B cell (primary cell): Measurements from ENCODE around the gene NKX2-2. TPM values are rescaled to one million over a fixed set of nuclear protein-coding genes. Genes with fewer than 3 reads are reported as not detected.

Source experiments
- ATAC-seq: fragments of 200-7000 bp; cut with Tn5 transposase; one replicate; pipeline ENCODE4 v1.10.0; 2021; ENCODE audit warnings: low read depth, mild to moderate bottlenecking, moderate number of reproducible peaks, moderate library complexity
- CTCF ChIA-PET: fragments of 350-600 bp; sonication (Branson Sonifier 250); formaldehyde crosslinking; loops from one replicate; lab custom pipeline; 2021; ENCODE audit warnings: antibody characterized with exemption, inconsistent platforms; lab: Charles Lee
- POLR2A ChIA-PET: fragments of 350-600 bp; sonication (Branson Sonifier 250); formaldehyde crosslinking; loops from one replicate; lab custom pipeline; 2021; ENCODE audit warnings: antibody characterized with exemption; lab: Charles Lee
- DNase-seq: peaks from one replicate; pipeline ENCODE4 v3.0.0; 2013
- H2AFZ ChIP-seq: 2 replicates; pipeline ENCODE4 v1.6.1; 2012; ENCODE audit warnings: mild to moderate bottlenecking, low read depth, low read length; ENCODE audit not compliant: insufficient read depth, poor library complexity, severe bottlenecking
- H3K27ac ChIP-seq, 2 donors: 1 replicate in 1 of 2; 2 replicates in 1 of 2; pipeline ENCODE4 v1.5.1; 2012 to 2013; ENCODE audit warnings: low read length in 2 of 2, mild to moderate bottlenecking in 2 of 2, moderate library complexity in 1 of 2
- H3K27me3 ChIP-seq, 4 experiments: fragments of 200-600 bp in 1 of 4; sonication (generic) in 1 of 4; replicated peaks in 1 of 4; 1 replicate in 2 of 4; 2 replicates in 2 of 4; pipeline versions ENCODE4 v1.6.1 to v1.7.0; 2013 to 2016; ENCODE audit warnings: low read length in 3 of 4, mild to moderate bottlenecking in 2 of 4, mixed read lengths in 1 of 4, moderate library complexity in 1 of 4; ENCODE audit not compliant: insufficient read depth in 4 of 4, control insufficient read depth in 3 of 4; ENCODE audit errors: control extremely low read depth in 1 of 4
- H3K36me3 ChIP-seq, 2 experiments: replicated peaks in 1 of 2; 1 replicate in 1 of 2; 2 replicates in 1 of 2; pipeline versions ENCODE4 v1.6.1 to v1.7.1; 2013; ENCODE audit warnings: low read length in 1 of 2; ENCODE audit not compliant: insufficient read depth in 2 of 2, control insufficient read depth in 1 of 2; ENCODE audit errors: control extremely low read depth in 1 of 2, extremely low read depth in 1 of 2
- H3K4me1 ChIP-seq, 2 donors: fragments of 200-600 bp in 1 of 2; sonication (generic) in 1 of 2; 1 replicate in 1 of 2; 2 replicates in 1 of 2; pipeline versions ENCODE4 v1.5.1 to v1.6.1; 2013 to 2017; ENCODE audit warnings: low read length in 2 of 2; ENCODE audit not compliant: control insufficient read depth in 2 of 2, insufficient read depth in 2 of 2
- H3K4me2 ChIP-seq: replicated peaks from 2 replicates; pipeline ENCODE3; 2012; ENCODE audit warnings: mild to moderate bottlenecking, low read depth, low read length; ENCODE audit not compliant: poor library complexity, severe bottlenecking
- H3K4me3 ChIP-seq, 5 experiments: fragments of 200-600 bp in 1 of 5; sonication (generic) in 1 of 5; 1 replicate in 3 of 5; 2 replicates in 2 of 5; pipeline versions ENCODE4 v1.5.1 to v1.7.0; 2011 to 2016; ENCODE audit warnings: low read length in 4 of 5, mild to moderate bottlenecking in 4 of 5, low read depth in 2 of 5, control low read depth in 1 of 5, moderate library complexity in 1 of 5; ENCODE audit not compliant: insufficient read depth in 1 of 5; ENCODE audit errors: control extremely low read depth in 1 of 5, extremely low read depth in 1 of 5
- H3K79me2 ChIP-seq: fragments of 200-600 bp; sonication (generic); one replicate; pipeline ENCODE4 v1.6.0; 2016; ENCODE audit warnings: low read length; ENCODE audit not compliant: control insufficient read depth, insufficient read depth
- H3K9ac ChIP-seq: fragments of 200-600 bp; sonication (generic); 2 replicates; pipeline ENCODE4 v1.6.1; 2017; ENCODE audit warnings: mild to moderate bottlenecking, low read length, moderate library complexity
- H3K9me3 ChIP-seq, 3 donors: one replicate each; pipeline versions ENCODE4 v1.6.1 to v1.7.1; 2013; ENCODE audit warnings: low read length in 2 of 3; ENCODE audit not compliant: control insufficient read depth in 2 of 3, insufficient read depth in 1 of 3; ENCODE audit errors: control extremely low read depth in 1 of 3
- H4K20me1 ChIP-seq: 2 replicates; pipeline ENCODE4 v1.6.0; 2012; ENCODE audit warnings: mild to moderate bottlenecking, low read length; ENCODE audit not compliant: insufficient read depth, control insufficient read depth, poor library complexity, severe bottlenecking
- H3K27ac Mint-ChIP-seq: one replicate; pipeline ENCODE4 v1.8.0; 2021; ENCODE audit warnings: mixed read lengths
- H3K27me3 Mint-ChIP-seq: one replicate; pipeline ENCODE4 v1.8.0; 2021; ENCODE audit warnings: mixed read lengths
- H3K4me1 Mint-ChIP-seq: one replicate; pipeline ENCODE4 v1.8.0; 2021; ENCODE audit warnings: mixed read lengths
- H3K4me3 Mint-ChIP-seq: one replicate; pipeline ENCODE4 v1.8.0; 2021; ENCODE audit warnings: mixed read lengths
- H3K9me3 Mint-ChIP-seq: one replicate; pipeline ENCODE4 v1.8.0; 2022; ENCODE audit warnings: mixed read lengths; ENCODE audit not compliant: insufficient read depth
- EZH2 ChIP-seq: IDR thresholded peaks from 2 replicates; pipeline ENCODE4 v1.6.1; 2012; ENCODE audit warnings: borderline replicate concordance, low read depth, mild to moderate bottlenecking, moderate library complexity, low read length; ENCODE audit not compliant: insufficient read depth, poor library complexity, severe bottlenecking
- WGBS: methylation state at CpG from one replicate; pipeline ENCODE4 v1.1.5; 2013; ENCODE audit warnings: missing lambda C conversion rate; ENCODE audit not compliant: insufficient coverage; 5-methylcytosine and 5-hydroxymethylcytosine counted together
- intact Hi-C: fragments of 100-400 bp; cut with micrococcal nuclease; formaldehyde crosslinking; loops from one replicate; pipeline ENCODE4 v1.10.0; 2022
- polyA plus RNA-seq: library from polyadenylated mRNA; depleted of rRNA; stranded (reverse); fragments of >200 nt; gene quantifications from 2 replicates; pipeline ENCODE4 v1.2.3, GENCODE V29; 2012
- total RNA-seq, 2 donors: library from RNA; stranded (reverse); fragments of 120-200 nt in 1 of 2; gene quantifications; 1 replicate in 1 of 2; 2 replicates in 1 of 2; pipeline versions ENCODE4 v1.2.3 to v1.2.4, GENCODE V29; 2013 to 2022
- TF ChIP-seq, protein P1 (sequence below): fragments of 200-600 bp; IDR thresholded peaks from one replicate; pipeline ENCODE4 v1.8.0; 2022; ENCODE audit warnings: antibody characterized with exemption, mild to moderate bottlenecking

NKX2-2 gene
- total and polyA plus RNA-seq, 2 donors (not counting 1 experiment from before 2014, with no cell fraction given): not detected

GRCh38 chr20:21512634-21513180 lies 1.2 kb downstream of the NKX2-2 start:
- ATAC-seq: no peak
- H3K79me2 ChIP-seq: no peaks in the 10 kb centered on the region
- POLR2A ChIA-PET: no interaction called here
- CTCF ChIA-PET: interaction anchor here (0.6 kb wide), 1 partner anchor 1306 kb away, joined by 3 read pairs; no protein-coding TSS in a partner anchor
- peak overlapping the region in 2 of 5 experiments; percentile 14 to 19 for H3K4me3 ChIP-seq
- peaks cover 42 to 44% of the 10 kb centered on the region in 2 donors for H3K4me1 ChIP-seq
- peak overlapping the region; percentile 15 for H3K9ac ChIP-seq
- 4% methylated on average over 21 of the region's 34 CpGs for whole genome bisulfite sequencing
- intact Hi-C loops: loop anchor here (5.0 kb wide), 1 partner anchor 410 kb away; no protein-coding TSS in a partner anchor
- H3K36me3 ChIP-seq: no peaks in the 10 kb centered on the region
- DNase-seq: peak; percentile 37
- Mint-ChIP-seq H3K27me3 (peaks cover 59% of the 10 kb centered on the region), H3K27ac (no peak overlapping the region), H3K9me3 (no peaks in the 10 kb centered on the region), H3K4me1 (peaks cover 23% of the 10 kb centered on the region), H3K4me3 (peak overlapping the region; percentile 50)
- peak overlapping the region; percentile 79 for H3K4me2 ChIP-seq
- H2AFZ ChIP-seq: no peak overlapping the region
- no peak overlapping the region for H3K27ac ChIP-seq
- peaks cover 0 to 92% (median 48%) of the 10 kb centered on the region in 4 experiments for H3K27me3 ChIP-seq
- no peaks in the 10 kb centered on the region for H4K20me1 ChIP-seq
- TF ChIP-seq, protein P1, sequence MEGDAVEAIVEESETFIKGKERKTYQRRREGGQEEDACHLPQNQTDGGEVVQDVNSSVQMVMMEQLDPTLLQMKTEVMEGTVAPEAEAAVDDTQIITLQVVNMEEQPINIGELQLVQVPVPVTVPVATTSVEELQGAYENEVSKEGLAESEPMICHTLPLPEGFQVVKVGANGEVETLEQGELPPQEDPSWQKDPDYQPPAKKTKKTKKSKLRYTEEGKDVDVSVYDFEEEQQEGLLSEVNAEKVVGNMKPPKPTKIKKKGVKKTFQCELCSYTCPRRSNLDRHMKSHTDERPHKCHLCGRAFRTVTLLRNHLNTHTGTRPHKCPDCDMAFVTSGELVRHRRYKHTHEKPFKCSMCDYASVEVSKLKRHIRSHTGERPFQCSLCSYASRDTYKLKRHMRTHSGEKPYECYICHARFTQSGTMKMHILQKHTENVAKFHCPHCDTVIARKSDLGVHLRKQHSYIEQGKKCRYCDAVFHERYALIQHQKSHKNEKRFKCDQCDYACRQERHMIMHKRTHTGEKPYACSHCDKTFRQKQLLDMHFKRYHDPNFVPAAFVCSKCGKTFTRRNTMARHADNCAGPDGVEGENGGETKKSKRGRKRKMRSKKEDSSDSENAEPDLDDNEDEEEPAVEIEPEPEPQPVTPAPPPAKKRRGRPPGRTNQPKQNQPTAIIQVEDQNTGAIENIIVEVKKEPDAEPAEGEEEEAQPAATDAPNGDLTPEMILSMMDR: no peak
- TF ChIP-seq EZH2: no peak
- H3K9me3 ChIP-seq: peaks cover 0 to 59% (median 0%) of the 10 kb centered on the region in 3 donors

GRCh38 chr20:21511850-21512633 lies 1.8 kb downstream of the NKX2-2 start:
- no peaks in the 10 kb centered on the region for H3K79me2 ChIP-seq
- DNase-seq: no peak
- peaks cover 0 to 92% (median 51%) of the 10 kb centered on the region in 4 experiments for H3K27me3 ChIP-seq
- H3K9ac ChIP-seq: peak overlapping the region; percentile 15
- TF ChIP-seq, protein P1: no peak
- no peak for TF ChIP-seq EZH2
- no peak overlapping the region for H3K27ac ChIP-seq
- no peak for ATAC-seq
- Mint-ChIP-seq H3K4me1 (peaks cover 23% of the 10 kb centered on the region), H3K4me3 (peak overlapping the region; percentile 49), H3K27me3 (peaks cover 60% of the 10 kb centered on the region), H3K9me3 (no peaks in the 10 kb centered on the region), H3K27ac (no peak overlapping the region)
- intact Hi-C loops: loop anchor here (5.0 kb wide), 1 partner anchor 410 kb away; no protein-coding TSS in a partner anchor
- peak overlapping the region in 2 of 5 experiments; percentile 14 to 19 for H3K4me3 ChIP-seq
- H3K9me3 ChIP-seq: peaks cover 0 to 56% (median 0%) of the 10 kb centered on the region in 3 donors
- POLR2A ChIA-PET: no interaction called here
- H3K4me1 ChIP-seq: peaks cover 40 to 42% of the 10 kb centered on the region in 2 donors
- H2AFZ ChIP-seq: no peak overlapping the region
- peak overlapping the region; percentile 79 for H3K4me2 ChIP-seq
- CTCF ChIA-PET: interaction anchor here (0.6 to 1.2 kb wide), 2 partner anchors 277 to 1305 kb away, joined by 3 read pairs; no protein-coding TSS in a partner anchor
- H4K20me1 ChIP-seq: no peaks in the 10 kb centered on the region
- WGBS: 7% methylated on average over 75 of the region's 76 CpGs
- H3K36me3 ChIP-seq: no peaks in the 10 kb centered on the region
